KBM-7 (cell line): ENCODE measurements around the gene PRIMPOL.

Source experiments
- DNase-seq: peaks from one replicate; pipeline ENCODE4 v3.0.0-alpha.2; 2015
- in situ Hi-C: fragments of 300-500 bp; cut with MboI; formaldehyde crosslinking; loops from 2 replicates; pipeline ENCODE4 v1.14.3; 2020; ENCODE audit warnings: low sequenced_read_pairs, low pct_unique_long_range_greater_than_20kb, mixed read lengths

Gene PRIMPOL

DNA sequence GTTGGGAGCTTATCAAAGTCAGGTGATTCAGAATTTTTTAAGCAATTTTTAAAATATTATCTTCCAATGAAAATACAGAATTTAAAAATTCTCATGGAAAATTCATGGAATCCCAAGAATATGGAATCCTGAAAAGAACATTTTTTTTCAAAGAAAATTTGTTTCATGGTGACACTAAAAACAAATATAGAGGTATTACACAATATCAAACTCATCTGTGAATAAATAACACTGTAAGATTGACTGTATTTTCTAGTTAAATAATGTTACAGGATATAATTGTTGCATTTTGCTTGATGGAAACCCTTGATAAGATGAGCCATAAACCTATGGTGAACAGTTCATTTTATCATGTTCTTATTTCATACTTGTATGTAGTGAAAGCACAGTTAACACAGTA lies 11.4 kb downstream of the PRIMPOL start:
- in situ Hi-C loops, result no loop called here

DNA sequence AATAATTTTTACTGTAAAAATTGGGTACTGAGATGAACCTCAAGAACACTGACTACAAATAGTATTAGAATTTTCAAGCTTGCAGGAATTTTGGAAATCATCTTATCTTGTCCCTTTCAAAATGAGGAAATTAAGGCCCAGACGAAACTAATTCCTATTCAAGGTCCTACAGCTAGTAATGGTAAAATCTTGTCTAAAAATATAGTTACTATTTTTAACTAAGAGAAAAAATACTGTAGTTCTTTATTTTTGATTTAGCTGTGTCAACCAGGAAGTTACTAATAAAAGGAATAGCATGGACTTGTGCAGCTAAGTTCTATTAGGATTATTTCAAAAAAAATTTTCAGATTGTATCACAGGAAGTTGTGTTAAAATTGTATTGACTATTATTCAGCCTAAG lies 12.7 kb downstream of the PRIMPOL start:
- DNase-seq, result no peak
- in situ Hi-C loops, result no loop called here

More for the DNA sequence above, 11.4 kb downstream of the PRIMPOL start:
- DNase-seq, result no peak

DNA sequence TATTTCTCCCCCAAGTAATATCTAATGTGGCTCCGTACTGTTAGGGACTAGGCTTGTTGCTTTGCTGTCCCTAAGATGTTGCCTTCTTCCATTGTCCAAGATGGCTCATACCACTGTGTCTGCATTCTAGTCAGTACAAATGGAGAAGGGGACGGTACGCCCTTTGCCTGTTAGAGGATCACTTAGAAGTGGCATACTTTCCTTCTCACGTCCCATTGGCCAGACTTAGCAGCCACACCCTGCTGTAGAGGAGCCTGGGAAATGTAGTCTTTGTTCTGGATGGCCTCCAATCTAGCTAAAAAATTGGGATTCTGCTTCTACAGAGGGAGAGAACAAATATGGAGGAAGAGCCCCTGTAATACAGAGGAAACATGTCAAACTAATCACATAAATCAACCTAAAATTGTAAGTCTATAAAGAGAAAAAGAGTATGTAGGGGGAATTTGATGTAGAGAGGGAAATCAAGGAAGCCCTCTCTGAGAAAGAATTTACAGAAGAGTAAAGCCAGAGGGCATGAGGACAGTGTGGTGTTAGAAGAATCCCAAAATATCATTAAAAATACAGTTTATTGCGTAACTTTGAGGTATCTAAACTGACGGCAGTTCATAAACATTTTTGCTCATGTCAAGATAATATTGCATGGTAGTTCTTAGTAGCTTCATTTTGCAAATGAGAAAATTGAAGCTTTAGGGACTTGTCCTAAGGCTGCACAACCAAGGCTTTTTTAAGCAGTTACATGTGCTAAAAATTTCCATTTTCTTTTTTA lies 15.1 kb downstream of the PRIMPOL start:
- DNase-seq, result peak; percentile 43
- in situ Hi-C loops, result no loop called here

DNA sequence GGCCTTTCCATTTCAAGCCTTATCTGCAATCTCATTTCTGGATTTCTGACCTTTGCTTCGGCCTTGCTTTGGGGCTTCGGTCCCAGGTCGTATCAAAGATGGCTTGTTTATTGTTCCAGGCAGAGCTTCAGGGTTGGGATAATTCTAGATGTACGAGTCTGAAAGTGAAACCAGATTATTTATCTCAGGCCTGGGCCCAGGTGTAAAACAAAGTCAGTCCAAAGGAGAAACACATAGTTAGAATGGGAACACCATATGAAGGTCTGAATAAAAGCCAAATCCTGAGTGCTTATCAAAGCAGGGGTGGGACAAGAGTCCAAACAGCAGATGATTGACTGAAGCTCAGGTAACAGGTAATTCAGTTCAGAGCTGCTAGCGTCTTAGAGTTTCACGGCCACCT lies 17.1 kb downstream of the PRIMPOL start:
- no peak for DNase-seq
- in situ Hi-C loops, result no loop called here

DNA sequence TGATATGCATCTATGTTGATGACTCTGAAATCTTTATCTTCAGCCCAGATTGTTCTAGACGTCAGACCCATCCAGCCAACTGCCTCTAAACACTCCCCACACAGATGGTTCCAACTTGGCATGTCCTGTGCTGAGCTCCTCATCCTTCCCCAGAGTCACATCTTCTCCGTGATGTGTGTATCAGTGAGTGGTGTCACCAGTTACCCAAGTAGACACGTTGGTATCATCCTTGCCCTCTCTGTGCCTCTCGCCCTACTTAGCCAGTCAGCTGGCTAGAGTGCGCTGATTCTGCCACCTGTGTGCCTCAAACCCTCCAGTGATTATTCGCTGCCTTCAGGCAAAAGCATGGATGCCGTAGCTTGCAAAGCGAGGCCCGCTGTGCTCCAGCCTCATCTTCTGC lies 18.6 kb downstream of the PRIMPOL start:
- no peak for DNase-seq
- in situ Hi-C loops, result no loop called here

DNA sequence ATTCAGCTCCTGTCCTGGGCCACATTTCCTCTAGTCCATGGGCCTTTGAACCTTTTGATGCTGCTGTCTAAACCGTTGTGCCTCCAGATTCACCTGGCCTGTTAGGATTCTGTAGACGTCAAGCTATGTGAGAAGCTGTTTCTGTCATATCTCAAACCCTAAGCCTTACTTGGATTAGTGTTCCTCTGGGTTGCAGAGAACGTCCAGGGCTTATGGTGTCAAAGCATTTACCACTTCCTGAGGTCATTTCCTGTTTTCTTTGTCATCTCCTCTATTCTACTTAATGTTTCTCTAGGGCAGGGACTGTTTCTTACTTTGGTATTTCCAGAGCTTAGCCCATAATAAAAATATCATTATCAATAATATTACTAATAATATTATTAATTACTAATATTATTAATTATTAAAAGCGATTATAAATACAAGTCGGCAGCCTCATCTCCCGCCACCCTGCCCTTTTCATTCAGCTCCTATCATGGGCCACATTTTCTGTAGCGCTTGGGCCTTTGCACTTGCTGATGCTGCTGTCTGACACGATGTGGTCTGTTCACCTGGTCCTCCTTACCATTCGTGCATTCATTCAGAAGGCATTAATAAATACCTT lies 19.1 kb downstream of the PRIMPOL start:
- DNase-seq, result peak; percentile 73
- in situ Hi-C loops, result no loop called here

DNA sequence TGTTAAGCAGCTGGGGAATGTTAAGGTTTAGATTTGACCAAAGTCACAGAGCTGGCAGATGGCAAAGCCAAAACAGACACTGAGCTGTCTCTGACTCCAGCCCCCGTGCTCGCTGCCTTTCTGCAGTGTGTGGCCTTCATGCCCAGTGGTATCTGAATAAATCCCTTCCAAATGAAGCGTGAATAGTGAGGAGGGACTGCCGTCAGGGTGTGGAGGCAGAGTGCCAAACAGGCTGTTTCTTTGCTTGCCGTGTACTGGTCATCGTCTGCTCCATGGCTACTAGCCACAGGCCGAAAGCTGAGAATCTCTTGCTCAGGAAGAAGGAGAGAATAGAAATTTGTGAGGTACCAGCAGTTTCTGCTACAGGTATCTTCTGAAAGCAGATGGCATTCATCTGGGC lies 19.7 kb downstream of the PRIMPOL start:
- in situ Hi-C loops, result no loop called here
- no peak for DNase-seq

DNA sequence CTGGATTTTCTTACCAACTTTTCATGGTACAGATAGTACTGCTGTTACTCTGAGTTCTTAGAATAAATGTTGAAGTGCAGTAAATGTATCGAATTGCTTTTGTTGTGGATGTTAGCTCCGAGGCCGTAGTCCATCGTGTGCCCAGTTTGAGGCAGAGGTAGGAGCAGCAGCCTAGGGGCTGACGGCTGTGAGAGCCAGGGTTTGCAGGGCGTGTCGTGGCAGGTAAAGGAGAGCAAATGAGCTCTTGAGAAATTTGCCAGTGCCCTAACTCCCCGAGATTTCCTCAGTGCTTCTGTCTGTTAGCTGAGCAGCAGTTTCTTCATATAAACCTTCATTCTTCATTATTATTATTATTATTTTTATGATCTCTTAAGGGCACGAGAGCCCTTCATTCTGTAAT lies 21.6 kb downstream of the PRIMPOL start:
- in situ Hi-C loops, result no loop called here
- DNase-seq, result no peak

DNA sequence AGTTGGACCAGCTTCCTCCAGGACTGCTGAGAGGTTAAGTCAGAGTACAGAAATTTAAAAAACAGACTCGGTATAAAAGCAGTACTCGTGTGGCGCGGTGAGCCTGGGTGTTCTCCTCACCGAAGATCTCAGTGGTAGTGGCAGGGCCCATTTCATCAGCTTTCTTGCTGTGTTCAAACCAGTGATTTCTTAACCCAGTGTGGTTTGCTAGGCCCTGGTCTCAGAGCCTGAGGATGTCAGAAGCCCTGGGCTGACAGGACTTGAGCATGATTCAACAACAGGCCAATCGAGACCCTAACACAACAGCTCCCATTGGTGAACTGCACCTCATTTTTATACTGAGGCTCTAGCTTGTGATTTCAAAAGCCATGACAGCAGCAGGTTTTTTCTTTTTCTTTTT lies 23.2 kb downstream of the PRIMPOL start:
- DNase-seq, result no peak
- in situ Hi-C loops, result no loop called here

DNA sequence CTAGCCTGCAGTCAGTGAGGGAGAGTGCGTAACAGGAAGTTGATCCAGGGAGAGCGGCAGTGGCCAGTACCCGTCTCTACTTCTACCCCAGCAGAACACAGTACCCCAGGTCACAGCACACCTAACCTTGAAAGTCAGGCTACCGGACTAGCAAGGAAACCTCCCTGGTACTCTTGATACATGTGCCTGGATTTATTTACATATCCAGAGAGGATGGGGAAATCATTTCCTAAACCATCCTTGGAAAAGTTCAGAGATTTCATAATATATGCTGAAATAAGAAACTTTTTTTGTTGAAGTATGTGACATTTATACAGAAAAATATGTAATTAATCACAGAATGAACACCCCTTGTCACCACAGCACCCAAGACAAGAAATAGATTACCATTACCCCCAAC lies 24.5 kb downstream of the PRIMPOL start:
- in situ Hi-C loops, result no loop called here
- DNase-seq, result no peak

DNA sequence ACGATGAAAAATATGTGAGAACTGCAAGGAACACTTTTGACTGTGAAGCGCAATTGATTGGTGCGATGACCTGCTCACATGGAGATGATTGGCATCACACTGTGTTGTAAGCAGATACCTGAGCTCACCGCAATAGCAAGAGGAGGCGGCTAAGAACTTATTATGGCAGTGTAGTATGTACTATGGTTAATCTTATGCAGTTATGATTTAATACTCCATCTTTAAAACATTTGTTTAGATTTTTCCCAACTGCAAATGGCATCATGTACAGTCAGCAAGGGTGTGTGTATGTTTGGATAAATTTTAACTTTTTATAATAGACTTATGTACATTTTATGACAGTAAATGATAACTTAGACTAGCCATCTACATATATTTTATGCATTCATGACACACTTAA lies 25.5 kb downstream of the PRIMPOL start:
- in situ Hi-C loops, result no loop called here
- DNase-seq, result no peak

DNA sequence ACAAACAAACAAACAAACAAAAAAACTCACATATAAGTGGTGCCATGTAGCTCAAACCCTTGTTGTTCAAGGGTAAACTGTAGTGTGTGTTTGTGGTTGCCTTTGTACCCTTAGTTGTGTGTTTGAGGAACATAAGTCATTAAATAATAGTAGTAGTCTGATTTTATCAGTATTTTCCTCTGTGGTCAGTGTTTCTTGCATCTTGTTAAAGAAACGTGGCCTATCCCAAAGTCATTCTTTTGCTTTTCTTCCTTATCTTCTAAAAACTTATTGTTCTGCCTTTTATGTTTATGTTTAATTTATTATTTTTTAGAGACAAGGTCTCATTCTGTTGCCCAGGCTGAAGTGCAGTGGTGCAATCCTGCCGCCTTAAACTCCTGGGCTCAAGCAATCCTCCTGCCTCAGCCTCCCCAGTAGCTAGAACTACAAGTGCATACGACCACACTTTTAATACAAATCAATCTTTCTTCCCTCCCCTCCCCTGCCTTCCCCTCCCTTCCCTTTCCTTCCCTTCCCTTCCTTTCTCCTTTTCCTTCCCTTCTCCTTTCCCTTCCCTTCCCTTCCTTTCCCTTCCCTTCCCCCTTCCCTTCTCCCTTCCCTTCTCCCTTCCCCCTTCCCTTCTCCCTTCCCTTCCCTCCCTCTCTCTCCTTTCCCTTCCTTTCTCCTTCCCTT lies 26.4 kb downstream of the PRIMPOL start:
- no peak for DNase-seq
- in situ Hi-C loops, result no loop called here

DNA sequence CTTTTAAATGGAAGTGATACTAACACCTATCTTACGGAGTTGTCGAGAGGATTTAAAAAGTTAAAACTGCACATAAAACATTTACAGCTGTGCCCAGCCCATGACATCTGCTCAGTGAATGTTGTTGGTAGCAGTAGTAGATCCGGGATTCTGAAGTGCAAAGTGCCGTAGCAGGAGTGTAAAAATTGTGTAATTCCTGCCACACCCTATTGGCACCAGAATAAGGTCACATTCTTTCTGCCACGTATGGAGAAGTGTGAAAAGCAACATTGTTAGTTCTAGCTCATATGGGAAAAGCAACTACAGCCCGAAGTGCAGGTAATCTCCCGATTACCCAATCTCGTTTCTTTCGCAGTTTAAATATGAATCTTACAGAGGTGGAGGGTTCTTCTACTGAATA lies 31.2 kb downstream of the PRIMPOL start:
- DNase-seq, result no peak
- in situ Hi-C loops, result no loop called here

DNA sequence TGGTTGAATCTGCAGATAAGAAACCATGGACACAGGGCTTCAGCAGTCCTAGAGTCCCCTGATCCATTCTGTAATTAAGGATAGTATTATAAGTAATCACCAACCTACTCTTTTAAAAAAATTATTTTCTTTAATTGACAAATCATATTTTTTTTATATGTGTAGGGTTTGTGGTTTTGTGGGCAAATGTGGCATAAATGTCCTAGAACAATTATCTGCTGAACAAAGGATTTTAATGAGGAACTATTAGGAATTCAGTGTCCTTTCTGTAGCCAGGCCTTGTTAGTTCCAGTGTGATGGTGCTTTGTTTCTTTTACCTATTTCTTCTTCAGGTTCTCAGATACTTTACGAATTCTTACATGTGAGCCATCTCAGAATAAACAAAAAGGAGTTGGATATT lies 32.4 kb downstream of the PRIMPOL start:
- DNase-seq, result no peak
- in situ Hi-C loops, result no loop called here

DNA sequence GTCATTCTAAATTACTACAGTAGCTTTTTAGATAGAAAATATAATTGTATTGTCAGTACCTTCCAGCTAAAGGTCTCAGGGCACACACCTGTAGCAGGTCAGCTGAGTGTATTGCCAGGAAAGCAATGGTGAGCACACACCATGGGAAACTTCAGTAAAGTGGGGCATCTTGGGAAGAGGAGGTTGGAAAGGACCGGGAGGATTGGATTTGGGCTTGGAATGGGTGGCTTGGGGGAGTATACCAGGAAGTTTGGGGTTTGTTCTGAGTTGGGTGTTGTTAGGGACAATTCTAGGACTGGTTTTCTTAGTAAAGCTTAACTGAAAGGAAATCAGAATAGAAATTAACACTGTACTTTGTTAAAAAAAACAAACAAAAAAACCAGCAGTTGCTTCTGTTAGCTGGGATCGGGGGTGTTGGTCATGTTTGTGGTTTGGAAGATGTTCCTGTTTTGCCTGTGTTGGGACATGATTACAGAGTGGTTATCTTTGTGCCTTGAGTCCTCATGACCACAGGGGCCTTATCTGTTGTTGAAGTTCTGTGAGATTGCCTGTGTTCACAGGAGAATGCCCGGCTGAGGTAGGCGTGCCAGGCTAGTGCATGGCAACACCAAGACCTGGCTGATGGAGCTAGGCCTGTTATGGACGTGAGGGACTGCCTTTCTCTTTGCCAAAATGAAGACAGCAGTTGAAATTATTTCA lies 35.1 kb downstream of the PRIMPOL start:
- peak; percentile 97 for DNase-seq
- in situ Hi-C loops, result no loop called here

DNA sequence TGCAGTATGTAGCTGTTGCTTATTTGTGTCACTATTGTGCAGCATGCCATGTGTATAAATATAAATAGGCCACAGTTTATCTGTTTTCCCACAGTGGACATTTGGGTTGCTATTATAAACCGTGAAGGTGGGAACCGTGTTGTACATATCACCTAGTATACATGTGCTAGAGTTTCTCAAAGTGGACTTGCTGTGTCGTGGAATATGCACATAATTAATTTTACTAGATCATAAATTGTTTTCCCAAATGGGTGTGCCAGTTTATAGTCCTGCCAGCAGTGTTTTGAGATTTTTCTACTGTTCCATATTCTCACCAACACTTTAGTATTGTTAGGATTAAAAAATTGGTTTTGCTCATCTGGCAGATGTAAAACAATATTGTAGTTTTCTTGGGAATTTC lies 38.5 kb downstream of the PRIMPOL start:
- in situ Hi-C loops, result no loop called here
- no peak for DNase-seq

DNA sequence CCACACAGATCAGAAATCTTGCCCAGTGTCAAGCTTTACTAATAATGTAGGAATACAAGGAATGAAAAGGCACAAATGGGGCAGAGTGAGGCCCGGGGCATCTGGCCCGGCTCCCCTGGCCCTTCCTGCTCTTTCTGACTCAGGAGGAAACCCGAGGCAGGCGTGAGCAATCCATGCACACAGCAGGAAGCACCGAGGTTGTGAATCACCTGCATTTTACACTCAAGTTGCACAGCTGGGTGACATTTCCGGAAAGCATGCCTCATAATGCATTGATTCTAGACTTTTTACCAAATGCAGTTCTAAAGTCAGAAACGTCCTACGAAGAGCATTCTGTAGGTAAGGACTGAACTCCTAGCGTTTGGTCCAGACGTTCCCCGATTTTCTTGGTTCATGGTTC lies 38.9 kb downstream of the PRIMPOL start:
- no peak for DNase-seq
- in situ Hi-C loops, result no loop called here

DNA sequence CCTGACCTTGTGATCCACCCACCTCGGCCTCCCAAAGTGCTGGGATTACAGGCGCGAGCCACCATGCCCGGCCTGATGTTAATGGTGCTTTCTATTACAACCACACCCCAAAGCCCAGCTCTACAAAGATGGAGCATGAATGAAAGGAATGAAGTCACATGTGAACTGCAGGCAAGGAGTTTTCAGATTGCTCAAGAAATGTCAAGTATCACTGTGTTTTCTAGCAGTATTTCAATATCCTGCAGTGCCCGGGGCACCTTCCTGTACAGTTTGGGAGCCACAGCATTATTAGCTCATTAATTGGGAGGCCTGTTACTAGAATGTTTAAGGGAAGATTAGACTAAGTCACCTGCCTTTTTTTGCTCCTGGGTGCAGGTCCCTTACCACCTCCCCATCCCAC lies 40.1 kb downstream of the PRIMPOL start:
- in situ Hi-C loops, result no loop called here
- DNase-seq, result no peak

DNA sequence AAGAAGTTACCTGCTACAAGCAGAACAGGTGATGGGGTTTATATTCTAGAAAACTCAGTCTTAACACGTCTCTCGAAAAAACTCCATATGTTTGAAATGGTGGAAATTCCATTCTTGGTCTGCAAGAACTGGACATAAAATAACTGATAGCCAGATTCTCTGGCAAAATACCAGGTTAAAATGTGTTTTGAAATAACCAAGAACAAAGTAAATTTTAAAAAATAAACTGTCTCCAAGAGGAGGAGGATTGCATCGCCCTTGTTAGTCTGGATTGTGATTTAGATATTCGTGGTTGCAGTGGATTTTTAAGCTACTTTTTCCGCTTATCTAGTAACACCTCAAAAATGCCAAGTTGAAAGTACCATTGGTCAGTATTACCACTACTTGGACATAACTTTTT lies 43.5 kb downstream of the PRIMPOL start:
- in situ Hi-C loops, result no loop called here
- DNase-seq, result no peak

DNA sequence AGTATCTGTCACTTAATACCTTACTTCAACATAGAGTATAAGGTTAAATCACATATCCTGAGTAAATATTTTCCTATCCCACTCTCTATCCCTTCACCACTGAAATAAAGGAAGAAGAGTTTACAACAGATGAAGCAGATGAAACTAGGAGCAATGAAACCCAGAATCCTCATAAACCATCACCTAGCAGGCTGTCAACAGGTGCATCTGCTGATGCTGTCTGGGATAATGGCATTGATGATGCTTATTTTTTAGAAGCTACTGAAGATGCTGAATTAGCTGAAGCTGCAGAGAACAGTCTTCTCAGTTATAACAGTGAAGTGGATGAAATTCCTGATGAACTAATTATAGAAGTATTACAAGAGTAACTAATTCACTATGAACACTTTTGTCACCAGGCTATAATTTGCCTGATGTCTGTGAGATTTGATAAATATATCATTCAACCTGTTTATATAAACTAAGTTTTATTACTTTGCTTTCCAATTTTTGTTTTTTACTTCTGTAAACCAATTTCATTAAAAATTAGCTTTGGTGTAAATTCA lies 44.9 kb downstream of the PRIMPOL start:
- in situ Hi-C loops, result no loop called here
- no peak for DNase-seq
